GM11168 (cell line): ENCODE measurements around the gene MIB1.
"Not testable (repeated sequence)": the region's sequence is repeated elsewhere in the genome, so short reads cannot be mapped to it uniquely, and the experiment has no call there.

ENCODE experiments used
- in situ Hi-C: fragments of 300-500 bp; cut with MboI; formaldehyde crosslinking; loops from one replicate; pipeline ENCODE4 v1.12.0; 2022; ENCODE audit warnings: low sequenced_read_pairs; ENCODE audit not compliant: unreplicated experiment

MIB1 gene

DNA sequence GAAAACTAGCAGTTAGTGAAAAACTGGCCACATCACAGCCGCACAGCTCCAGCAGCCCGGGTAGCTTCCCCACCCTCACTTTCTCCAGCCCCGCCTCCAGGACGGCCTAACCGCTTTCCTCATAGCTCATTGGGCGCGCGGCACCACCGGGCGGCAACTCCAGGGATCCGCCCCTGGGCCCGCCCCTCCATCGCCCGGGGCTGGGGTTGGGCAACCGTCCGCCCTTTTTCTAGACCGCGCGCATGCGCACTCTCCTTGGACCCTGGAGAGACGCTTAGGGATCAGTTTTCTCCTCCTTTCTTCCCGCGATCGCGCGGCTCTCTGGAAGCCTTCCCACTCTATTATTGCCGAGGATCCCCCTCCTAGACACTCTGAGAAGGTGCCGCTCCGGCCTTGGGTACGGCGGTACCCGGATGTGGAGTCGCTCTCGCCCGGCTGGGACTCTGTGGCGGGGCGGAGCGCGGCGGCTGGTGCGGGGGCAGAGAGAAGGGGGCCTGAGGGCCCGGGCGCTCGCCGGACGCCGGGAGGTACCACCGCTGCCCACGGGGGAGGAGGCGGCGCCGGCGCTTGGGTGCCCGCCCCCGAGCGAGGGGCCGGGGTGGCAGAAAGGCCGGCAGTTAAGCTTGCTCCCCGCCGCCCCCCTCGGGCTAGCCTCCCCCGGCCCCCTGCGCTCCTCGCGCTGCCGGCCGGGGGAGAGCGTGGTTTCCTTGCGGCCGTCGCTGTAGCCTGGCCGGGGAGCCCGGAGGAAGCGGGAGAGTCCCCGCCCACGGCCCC is at the start of gene MIB1:
MIB1 (plus strand) TSS at position 255 of the 774 bp plus-strand sequence. CDS start 792 bp downstream, outside the sequence.
- in situ Hi-C loops: no loop called here

DNA sequence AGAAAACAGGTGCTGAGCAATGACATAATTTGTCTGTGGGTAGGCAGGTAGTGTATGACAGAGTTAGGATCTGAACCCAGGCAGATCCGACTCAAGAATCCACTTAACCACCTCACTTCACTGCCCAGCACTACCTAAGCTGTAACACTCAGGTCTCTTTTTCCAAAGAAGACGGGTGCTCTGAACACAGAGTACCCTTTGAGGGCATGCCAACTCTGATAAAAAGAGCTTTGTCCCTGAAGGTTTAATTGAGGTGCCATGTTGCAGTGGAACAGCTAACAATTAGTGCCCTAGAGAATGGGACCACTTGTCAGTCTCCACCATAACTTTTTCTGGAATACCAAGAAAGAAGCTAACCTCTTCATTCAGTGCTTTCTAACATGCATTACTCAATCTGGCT is 47.3 kb upstream of the MIB1 start:
- in situ Hi-C loops: no loop called here

DNA sequence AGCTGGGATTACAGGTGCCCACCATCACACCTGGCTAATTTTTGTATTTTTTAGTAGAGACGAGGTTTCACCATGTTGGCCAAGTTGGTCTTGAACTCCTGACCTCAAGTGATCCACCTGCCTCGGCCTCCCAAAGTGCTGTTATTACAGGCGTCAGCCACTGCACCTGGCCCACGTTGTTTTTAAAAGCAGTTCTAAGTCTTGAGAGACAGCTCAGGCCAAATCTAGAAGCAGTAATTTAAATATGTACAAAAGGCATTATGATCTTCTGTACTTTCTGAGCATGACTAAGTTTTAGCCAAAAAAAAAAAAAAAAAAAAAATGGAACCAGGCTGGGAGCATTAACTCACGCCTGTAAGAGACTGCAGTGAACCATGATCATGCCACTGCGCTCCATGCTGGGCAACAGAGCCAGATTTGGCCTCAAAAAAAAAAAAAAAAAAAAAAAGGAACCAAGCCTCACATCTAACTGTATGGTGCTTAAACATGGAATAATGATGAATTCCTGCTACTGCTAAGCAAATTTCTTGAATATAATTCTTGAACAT is 40.0 kb upstream of the MIB1 start:
- in situ Hi-C loops: no loop called here

DNA sequence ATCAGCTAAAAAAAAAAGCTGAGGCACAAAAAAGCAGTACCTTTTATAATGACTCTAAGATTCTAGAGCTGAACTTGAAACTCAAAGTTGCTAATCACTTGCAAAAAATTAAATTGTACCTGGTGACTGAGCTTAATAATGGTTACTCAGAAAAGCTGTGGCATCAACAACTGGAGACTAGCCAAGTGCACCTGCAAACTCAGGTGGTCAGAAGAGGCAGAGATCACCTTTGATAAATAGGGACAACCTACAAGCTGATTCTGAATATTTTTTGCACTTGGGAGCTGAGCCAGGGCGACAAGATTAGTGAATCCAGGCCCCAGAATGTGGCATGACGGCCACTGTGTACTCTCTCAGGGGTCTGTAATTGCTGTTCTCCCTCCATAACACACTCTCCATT is 39.0 kb upstream of the MIB1 start:
- in situ Hi-C loops: no loop called here

DNA sequence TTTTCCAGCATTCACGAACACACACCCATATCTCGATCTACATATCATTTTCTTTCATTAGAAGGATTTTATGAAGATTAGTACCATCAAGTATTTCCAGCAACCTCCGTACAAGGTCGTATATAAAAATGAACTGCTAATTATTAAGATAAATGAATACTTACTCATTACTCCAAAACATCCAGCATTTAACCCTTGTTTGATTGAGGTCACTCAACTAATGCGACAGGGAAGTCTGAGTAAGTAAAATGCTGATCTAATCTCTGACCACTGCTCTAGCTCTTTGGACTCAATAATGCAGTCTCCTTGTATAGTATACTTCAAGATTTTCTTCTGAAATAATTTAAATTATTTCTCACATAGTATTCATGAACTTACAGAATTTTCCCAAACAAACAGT is 38.0 kb upstream of the MIB1 start:
- in situ Hi-C loops: no loop called here

DNA sequence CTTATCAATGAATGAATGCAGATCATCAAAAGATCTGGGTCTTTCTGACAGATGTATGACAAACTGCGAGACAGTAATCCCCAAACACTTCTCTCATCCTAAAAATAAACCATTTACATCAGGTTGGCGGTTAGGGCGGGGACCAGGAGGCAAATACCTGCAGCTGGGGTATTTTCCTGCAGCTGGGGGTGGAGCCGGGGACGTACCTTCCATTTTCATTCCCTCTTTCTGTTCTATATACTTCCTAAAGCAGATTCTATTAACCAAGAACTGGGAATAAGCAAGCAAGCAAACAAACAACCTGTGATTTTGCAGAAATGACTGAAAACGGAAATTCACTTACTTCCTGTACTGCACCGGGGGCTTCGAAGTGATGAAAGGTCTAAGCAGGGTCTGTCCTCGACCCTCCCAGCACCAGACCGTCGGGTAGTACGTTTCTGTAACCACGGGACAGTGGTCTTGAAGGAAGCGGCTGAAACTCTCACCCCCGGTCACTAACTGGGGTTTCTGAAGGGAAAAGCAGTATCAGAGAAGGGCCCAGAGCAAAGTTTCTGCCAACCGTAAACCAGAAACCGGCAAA is 37.3 kb upstream of the MIB1 start:
- in situ Hi-C loops: no loop called here

DNA sequence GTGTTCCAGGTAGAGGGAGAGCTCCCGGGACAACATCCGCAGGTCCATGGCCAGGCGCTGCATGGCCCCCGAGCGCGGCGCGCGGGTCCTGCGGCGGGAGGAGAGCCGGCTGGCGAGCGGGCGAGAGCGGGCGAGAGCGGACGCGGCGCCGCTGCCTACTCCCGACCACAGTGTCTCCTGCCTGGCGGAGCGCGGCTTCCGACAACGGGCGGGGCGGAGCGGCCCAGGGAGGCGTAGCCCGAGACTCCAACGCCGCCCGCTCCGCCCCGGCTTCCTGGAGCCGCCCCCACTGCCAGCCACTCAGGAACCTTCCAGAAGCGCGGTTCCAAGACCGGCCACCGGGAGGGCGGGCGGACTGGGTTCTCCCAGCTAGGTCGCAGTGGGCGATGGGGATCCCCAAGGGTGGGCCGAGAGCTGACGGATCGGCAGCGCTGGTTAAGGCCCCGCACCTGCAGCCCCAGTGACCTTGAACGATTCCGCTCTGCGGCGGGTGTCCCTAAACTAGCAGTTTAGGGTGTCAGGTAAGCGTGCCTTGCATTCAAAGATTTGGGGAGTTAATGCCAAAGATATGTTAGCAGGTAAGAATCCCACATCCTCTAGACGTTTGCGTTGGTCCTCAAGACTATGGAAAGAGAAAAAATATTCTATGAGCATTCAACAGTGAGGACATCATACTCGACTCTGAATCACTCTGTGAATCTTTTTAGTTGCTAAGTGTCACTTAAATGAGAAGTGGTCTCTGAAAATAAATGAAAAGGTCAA is 35.8 kb upstream of the MIB1 start, which contains the start of gene ABHD3:
ABHD3 (minus strand) TSS at position 172 of the 762 bp plus-strand sequence; CDS start at position 63, 109 bp downstream.
- in situ Hi-C loops: no loop called here

DNA sequence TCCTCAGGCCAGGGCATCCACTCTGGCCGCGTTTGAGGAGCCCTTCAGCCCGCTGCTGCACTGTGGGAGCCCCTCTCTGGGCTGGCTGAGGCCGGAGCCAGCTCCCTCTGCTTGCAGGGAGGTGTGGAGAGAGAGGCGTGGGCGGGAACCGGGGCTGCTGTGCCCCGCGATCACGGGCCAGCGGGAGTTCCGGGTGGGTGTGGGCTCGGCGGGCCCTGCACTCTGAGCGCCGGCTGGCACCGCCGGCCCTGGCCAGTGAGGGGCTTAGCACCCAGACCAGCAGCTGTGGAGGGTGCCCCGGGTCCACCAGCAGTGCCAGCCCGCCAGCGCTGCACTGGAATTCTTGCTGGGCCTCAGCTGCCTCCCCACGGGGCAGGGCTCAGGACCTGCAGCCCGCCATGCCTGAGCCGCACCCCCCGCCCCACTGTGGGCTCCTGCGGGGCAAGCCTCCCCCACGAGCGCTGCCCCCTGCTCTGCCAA is 34.2 kb upstream of the MIB1 start:
- in situ Hi-C loops: no loop called here

DNA sequence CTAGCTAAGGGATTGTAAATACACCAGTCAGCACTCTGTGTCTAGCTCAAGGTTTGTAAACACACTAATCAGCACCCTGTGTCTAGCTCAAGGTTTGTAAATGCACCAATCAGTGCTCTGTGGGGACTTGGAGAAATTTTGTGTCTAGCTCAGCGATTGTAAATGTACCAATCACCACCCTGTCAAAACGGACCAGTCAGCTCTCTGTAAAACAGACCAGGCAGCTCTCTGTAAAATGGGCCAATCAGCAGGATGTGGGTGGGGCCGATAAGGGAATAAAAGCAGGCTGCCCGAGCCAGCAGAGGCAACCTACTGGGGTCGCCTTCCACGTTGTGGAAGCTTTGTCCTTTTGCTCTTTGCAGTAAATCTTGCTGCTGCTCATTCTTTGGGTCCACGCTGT is 33.5 kb upstream of the MIB1 start:
- in situ Hi-C loops: not testable (repeated sequence)

DNA sequence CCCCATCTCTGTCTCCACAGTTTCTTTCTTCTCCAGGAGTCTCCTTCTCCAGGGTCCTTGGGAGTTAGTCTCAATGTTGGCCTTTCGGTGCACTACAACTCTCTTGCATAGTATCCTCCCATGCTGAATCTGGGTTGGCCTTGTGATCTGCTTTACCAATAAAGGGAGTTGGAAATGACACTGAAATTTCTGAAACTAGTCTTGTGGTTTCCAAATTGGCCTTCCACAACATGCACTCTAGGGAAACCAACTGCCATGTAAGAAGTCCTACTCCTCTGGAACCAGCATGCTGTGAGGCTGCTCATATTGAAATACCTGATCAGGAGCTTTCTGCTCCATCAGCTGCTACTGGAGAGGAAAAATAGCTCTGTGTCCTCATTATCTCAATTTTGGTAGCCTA is 26.1 kb upstream of the MIB1 start:
- in situ Hi-C loops: no loop called here

DNA sequence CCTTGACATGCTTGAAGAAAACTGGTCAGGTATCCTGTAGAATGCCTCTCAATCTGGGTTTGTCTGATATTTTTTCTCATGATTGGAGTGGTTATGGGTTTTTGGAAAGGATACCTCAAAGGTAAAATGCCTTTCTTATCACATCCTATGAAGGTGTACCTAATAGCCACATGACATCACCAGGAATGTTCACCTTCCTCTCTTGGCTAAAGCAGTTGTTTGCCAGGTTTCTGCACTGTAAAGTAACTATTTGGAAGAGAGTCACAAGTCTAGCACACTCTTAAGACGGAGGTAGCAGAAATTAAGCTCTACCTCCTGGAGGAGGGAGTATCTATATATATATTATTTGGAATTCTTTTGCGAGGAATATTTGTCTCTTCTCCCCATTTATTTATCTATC is 17.9 kb upstream of the MIB1 start:
- in situ Hi-C loops: no loop called here

DNA sequence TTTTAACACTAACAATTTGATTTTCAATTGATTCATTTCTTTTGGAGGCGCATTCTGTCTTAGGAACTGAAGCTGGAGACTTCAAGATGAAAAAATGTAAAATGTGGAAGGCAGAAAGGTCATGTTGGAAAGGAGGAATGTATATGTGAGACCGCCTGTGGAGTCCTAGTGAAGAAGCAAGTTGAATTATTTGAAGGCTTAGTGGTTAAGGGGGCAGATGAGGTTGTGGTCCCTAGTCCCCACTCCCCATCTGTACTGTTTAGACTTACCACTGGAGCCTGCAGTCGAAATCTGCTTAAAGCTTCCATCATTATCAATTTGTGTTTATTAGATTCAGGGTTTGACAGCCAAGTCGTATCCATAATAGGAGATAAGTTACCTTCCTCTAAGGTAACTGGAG is 15.4 kb upstream of the MIB1 start:
- in situ Hi-C loops: no loop called here

DNA sequence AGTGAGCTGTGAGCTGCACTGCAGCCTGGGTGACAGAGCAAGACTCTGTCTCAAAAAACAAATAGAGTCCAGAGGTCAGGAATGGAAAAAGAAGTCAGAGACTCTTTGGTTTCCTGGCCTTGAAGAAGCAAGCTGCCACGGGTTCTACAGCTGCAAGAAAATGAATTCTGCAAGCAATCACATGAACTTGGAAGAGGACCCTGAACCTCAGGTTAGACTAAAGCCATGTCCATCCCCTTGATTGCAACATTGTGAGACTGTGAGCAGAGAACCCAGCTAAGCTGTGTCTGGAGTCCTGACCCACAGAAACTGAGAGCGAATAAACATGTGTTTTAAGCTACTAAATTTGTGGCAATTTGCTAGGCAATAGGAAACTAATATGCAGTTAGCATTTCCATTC is 12.9 kb upstream of the MIB1 start:
- in situ Hi-C loops: no loop called here

DNA sequence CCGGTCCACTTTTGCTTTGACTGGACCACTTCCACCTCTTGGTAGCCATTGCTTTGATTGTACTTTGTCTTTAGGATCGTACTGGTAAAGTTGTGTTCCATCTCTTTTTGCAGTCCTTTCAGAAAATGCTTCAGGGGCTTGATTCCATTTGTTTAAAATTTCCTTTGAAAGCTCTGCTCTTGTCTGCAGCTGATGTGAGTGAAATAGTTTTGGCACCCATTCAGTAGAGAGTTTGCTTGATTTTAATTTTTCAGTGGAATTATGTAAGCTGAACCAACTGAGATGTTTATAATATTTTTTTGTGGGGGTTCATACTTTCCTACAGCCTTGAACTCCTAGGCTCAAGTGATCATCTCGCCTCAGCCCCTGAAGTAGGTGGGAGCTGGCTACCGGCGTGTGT is 7.6 kb upstream of the MIB1 start:
- in situ Hi-C loops: no loop called here

DNA sequence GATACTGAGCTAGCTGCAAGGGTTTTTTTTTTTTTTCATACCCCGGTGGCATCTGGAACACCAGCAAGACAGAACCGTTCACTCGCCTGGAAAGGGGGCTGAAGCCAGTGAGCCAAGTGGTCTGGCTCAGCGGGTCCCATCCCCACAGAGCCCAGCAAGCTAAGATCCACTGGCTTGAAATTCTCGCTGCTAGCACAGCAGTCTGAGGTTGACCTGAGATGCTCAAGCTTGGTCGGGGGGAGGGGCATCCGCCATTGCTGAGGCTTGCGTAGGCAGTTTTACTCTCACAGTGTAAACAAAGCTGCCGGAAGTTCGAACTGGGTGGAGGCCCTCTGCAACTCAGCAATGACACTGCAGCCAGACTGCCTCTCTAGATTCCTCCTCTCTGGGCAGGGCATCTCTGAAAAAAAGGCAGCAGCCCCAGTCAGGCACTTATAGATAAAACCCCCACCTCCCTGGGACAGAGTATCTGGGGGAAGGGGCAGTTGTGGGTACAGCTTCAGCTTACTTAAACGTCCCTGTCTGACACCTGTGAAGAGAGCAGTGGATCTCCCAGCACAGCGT is 5.1 kb upstream of the MIB1 start:
- in situ Hi-C loops: no loop called here

DNA sequence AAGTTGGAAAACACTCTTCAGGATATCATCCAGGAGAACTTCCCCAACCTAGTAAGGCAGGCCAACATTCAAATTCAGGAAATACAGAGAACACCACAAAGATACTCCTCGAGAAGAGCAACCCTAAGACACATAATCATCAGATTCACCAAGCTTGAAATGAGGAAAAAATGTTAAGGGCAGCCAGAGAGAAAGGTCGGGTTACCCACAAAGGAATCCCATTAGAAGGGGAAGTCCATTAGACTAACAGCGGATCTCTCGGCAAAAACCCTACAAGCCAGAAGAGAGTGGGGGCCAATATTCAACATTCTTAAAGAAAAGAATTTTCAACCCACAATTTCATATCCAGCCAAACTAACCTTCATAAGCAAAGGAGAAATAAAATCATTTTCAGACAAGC is 3.7 kb upstream of the MIB1 start:
- in situ Hi-C loops: not testable (repeated sequence)

DNA sequence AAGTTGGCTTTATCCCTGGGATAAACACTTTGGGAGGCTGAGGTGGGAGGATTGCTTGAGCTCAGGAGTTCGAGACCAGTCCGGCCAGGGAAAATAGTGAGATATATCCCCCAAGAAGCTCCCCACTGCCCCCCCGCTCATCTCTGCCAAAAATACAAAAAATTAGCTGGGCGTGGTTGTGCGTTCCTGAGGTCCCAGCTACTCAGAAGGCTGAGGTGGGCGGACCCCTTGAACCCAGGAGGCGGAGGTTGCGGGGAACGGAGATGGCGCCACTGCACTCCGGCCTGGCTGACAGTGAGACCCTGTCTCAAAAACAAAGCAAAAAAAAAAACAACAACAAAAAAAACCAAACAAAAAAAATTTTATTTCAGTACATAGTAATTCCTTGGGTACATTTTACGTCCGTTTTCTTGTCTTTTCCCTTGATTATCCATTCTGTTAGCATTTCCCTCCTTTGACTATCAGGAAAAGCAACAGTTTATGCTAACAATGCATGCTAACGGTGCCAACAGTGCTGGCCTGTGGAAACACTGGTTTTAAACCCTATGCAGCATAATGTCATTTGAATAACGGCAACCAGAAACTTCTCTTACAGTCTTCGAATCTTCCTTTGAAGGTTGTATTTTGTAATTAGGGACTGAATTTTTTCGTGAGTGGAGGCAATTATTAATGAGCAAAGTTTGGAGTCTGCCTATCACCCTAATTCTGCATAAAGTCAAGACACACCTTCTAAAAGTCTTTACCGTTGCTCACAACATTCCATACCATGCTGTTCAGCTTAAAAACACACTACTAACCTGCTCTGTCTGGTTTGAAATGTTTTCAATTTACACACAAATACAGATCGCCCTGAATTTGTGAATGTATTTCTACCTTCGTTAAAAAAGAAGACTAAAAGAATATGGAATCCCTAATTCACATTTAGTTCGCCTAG is 721 bp upstream of the MIB1 start:
- in situ Hi-C loops: no loop called here

DNA sequence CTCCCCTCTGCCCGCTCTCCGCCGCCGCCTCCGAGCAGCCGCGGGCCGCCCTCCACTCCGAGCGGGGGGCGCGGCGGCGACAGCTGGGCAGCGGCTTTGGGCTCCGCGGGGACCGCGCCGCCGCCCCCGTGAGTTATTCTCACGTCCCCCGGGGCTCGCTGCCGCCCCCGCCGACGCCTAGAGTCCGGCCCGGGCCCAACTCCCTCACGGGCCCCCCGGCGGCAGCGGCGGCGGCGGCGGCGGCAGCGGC is 645 bp downstream of the MIB1 start:
- in situ Hi-C loops: no loop called here

DNA sequence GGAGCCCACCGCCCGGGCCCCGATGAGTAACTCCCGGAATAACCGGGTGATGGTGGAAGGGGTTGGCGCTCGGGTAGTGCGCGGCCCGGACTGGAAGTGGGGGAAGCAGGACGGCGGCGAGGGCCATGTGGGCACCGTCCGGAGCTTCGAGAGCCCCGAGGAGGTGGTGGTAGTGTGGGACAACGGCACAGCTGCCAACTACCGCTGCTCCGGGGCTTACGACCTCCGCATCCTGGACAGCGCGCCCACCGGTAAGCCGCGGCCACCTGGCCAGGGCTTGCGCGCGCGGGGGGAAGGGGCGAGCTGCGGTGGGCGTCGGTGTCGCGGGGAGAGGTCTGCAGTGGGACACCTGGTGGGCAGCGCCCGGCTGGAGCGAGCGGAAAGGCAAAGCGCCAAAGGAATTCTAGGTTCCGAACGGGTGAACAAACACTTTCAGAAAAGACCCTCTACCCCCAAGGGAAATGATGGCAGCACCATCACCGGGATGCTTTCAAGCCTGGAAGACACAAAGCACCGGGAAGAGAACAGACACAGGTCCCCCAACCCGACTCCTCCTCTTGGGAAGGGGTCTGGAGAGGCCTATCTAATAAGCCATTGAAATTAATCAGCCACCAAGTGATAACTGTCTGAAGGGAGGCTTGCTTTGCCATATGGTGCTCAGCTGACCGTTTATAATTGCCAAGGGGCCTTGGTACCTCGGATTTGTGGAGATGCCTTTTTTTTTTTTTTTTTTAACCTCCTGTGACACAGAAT is 1.1 kb downstream of the MIB1 start:
- in situ Hi-C loops: no loop called here
